GM15510 (cell line): ENCODE data around the gene DDX52.

Experiments used
- POLR2A ChIP-seq: IDR thresholded peaks from 3 replicates; pipeline ENCODE4 v1.6.1; 2011; ENCODE audit warnings: borderline replicate concordance; ENCODE audit not compliant: insufficient read length; ENCODE audit errors: extremely low read depth

The DDX52 gene

DNA sequence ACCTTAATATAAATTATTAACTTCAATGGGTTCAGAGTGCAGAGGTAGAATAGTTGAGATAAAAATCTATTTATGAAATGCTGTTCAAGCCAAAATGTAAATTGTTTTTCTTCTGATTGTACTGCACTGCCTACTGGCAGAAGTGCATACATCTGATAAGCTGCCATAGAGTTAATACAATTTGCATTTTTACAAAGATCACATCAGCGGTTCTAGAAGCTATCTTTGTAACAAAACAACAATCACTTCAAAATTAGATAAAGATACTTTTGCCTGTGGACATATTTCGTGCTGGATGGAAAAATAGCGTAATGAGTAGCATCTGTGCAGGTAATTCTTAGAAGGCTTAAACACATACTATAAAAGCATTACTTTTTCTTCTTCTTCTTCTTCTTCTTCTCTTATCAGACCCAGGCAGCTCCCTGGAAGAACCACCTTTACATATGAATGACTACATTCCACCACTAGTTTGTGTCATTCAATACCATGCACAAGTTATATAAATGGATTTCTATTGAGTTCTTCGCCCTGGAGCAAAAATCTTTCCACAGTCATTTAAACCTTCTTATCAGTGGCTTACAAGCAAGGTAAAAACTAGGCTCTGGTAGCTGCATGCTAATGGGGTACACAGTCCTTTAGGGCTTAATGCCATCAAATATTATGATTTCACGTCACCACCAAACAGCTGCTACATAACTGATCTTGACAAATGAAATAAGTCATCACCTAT, 81.1 kb downstream of the DDX52 start:
- no peak for TF ChIP-seq POLR2A
